Activated CD8-positive, alpha-beta T cell treated with anti-CD3 and anti-CD28 coated beads, Interleukin-2, amount 10 ng/mL, durations not matched to agents 7 days and 5 days (primary cell): ENCODE data around the gene CDK14. TPM values are rescaled to one million over a fixed set of nuclear protein-coding genes. Genes with fewer than 3 reads are reported as not detected.
"Not testable (repeated sequence)": the region's sequence is repeated elsewhere in the genome, so short reads cannot be mapped to it uniquely, and the experiment has no call there.

Experiments
- ATAC-seq: fragments of 150-1000 bp; cut with Tn5 transposase; one replicate; pipeline ENCODE4 v1.10.0; 2021; ENCODE audit warnings: moderate library complexity
- CTCF ChIA-PET: fragments of 350-600 bp; sonication (Branson Sonifier 250); formaldehyde crosslinking; loops from one replicate; lab custom pipeline; 2021; ENCODE audit warnings: antibody characterized with exemption; lab: Charles Lee
- POLR2A ChIA-PET: fragments of 350-600 bp; sonication (Branson Sonifier 250); formaldehyde crosslinking; loops from one replicate; lab custom pipeline; 2021; ENCODE audit warnings: antibody characterized with exemption; lab: Charles Lee
- DNase-seq: peaks from one replicate; pipeline ENCODE4 v3.0.0-alpha.2; 2020
- H3K27ac Mint-ChIP-seq: one replicate; pipeline ENCODE4 v1.8.0; 2021; ENCODE audit warnings: mild to moderate bottlenecking, mixed read lengths
- H3K27me3 Mint-ChIP-seq: one replicate; pipeline ENCODE4 v1.8.0; 2021; ENCODE audit warnings: low read depth, mixed read lengths
- H3K36me3 Mint-ChIP-seq: one replicate; pipeline ENCODE4 v1.8.0; 2021; ENCODE audit warnings: low read depth, mixed read lengths
- H3K4me1 Mint-ChIP-seq: one replicate; pipeline ENCODE4 v1.8.0; 2021; ENCODE audit warnings: low read depth, mixed read lengths
- H3K4me3 Mint-ChIP-seq: one replicate; pipeline ENCODE4 v1.8.0; 2021; ENCODE audit warnings: mild to moderate bottlenecking, mixed read lengths
- H3K9me3 Mint-ChIP-seq: one replicate; pipeline ENCODE4 v1.8.0; 2022; ENCODE audit warnings: mixed read lengths; ENCODE audit not compliant: insufficient read depth
- total RNA-seq, 2 experiments: library from RNA; stranded (reverse); gene quantifications; one replicate each; pipeline ENCODE4 v1.2.3, GENCODE V29; 2021

CDK14 gene
- total RNA-seq, 2 experiments from 2014 or later = not detected

DNA sequence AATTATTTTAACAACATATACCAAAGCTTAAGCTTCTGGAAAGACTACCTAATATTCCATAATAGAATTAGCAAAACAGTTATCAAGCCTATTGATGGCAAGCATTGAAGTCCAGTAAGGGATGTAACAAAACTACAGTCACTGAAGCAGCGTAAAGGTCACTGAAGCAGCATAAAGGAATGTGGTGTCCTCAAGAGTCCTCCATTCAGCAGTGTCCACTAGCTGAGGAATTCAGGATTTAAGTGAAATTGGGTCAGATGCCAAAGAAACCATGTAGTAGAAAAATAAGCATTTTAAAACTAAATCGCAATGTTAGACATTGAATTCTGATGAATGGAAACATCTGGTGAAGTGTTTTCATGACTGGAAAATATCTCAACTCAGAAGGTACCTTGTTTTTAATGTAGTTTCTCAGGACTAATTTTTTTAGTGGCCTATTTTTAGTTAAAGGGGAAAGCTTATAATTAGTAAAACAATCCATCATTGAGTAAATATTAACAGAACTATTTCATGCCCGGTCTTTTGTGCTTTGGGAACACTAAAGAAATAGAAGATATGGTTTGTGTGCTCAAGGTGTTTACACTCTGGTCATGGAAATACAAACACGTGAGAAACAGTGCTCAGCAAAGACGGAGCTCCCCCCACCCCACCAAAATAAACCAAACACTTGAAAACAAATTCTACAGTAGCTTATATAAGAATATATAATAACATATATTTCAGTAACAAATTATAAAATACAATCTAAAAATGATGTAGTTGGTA lies 121.4 kb downstream of the CDK14 start:
- H3K9me3 Mint-ChIP-seq = no peaks in the 10 kb centered on the region
- ATAC-seq (no peak), DNase-seq (no peak)
- no peaks in the 10 kb centered on the region for H3K27me3 Mint-ChIP-seq
- no peaks in the 10 kb centered on the region for H3K4me1 Mint-ChIP-seq
- no peak overlapping the region for H3K4me3 Mint-ChIP-seq
- no peak overlapping the region for H3K27ac Mint-ChIP-seq
- H3K36me3 Mint-ChIP-seq = no peaks in the 10 kb centered on the region
- POLR2A ChIA-PET = no interaction called here
- CTCF ChIA-PET = no interaction called here

DNA sequence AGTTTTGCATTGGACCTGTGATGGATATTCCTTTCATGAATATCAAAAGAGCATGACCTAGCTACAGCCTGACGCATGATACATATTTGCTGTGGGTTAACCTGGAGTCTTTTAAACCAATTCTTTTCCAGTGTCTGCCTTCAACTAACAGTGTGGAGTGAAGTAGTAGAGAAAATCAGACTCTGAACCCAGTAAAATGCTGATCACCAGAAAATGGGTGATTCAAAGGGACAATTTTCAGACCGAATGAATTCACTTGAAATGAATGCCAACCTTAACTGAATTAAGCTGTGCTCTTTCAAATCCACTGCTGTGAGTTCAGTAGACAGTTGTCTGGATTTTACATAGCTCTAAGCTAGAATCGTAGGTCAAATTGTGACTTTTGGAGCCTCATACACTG lies 123.0 kb downstream of the CDK14 start:
- no peak overlapping the region for H3K27ac Mint-ChIP-seq
- DNase-seq (no peak), ATAC-seq (no peak)
- no peaks in the 10 kb centered on the region for H3K4me1 Mint-ChIP-seq
- POLR2A ChIA-PET = no interaction called here
- no peaks in the 10 kb centered on the region for H3K9me3 Mint-ChIP-seq
- CTCF ChIA-PET = interaction anchor here (0.6 kb wide), 1 partner anchor 1416 kb away, joined by 3 read pairs; no protein-coding TSS in a partner anchor
- H3K27me3 Mint-ChIP-seq = no peaks in the 10 kb centered on the region
- no peaks in the 10 kb centered on the region for H3K36me3 Mint-ChIP-seq
- H3K4me3 Mint-ChIP-seq = no peak overlapping the region

DNA sequence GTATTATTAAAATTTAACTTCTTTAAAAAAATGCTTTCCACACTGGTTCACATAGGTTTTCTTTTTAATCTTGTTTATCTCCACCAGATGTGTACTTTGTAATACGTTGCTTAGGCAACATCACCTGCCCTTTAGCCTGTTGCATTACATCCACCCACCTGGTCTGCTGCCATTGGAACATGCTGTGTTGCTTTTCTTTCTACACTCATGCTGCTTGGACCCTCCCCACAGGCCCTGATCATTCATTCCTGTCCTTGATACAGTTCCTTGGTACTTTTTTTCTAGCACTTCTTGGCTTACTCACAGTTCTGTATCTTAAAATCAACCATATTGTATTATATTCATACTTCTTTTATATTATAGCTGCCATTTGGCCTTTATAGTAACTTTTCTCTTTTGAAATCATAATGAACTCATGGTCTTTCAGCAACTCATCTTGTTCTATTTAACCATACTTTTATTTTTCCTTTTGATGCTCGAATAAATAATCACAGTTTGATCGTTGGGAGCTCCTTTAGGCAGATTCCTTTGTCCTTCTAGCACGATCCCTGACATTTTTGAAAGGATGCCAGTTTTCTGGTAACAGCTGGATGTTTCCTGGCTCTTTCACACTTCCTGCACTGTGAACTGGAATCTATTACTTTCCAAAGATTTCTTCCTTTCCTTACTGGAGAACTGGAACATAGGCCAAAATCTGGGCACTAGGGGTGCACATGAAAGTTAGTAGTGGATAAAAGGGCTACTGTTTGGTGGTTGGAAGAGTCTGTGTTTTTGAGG lies 125.1 kb downstream of the CDK14 start:
- ATAC-seq (no peak), DNase-seq (no peak)
- H3K27ac Mint-ChIP-seq = no peak overlapping the region
- ChIA-PET CTCF (no interaction called here), POLR2A (no interaction called here)
- no peaks in the 10 kb centered on the region for H3K36me3 Mint-ChIP-seq
- no peaks in the 10 kb centered on the region for H3K27me3 Mint-ChIP-seq
- no peaks in the 10 kb centered on the region for H3K9me3 Mint-ChIP-seq
- no peaks in the 10 kb centered on the region for H3K4me1 Mint-ChIP-seq
- no peak overlapping the region for H3K4me3 Mint-ChIP-seq

DNA sequence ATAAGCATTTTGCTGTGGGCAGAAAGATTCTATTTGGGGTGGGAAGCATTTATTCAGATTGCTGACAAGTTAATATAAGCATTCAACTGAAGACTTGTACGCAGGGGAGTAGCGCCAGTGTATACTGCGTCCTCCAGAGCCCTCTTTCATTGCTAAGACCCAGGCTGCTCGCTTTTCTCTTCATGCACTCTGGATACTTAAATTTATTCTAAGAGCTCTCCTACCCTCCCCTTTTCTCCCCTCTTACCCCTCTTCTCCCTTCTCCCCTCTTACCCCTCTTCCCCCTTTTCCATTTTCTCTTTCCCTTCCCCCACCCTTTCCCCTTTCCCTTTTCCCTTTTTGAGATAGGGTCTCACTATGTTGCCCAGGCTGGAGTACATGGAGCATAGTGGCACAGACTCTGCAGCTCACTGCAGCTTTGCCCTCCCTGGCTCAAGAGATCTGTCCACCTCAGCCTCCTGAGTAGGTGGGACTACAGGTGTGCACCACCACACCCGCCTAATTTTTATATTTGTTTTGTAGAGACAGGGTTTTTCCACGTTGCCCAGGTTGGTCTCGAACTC lies 125.8 kb downstream of the CDK14 start:
- Mint-ChIP-seq H3K27ac (no peak overlapping the region), H3K27me3 (no peaks in the 10 kb centered on the region), H3K9me3 (no peaks in the 10 kb centered on the region), H3K4me1 (no peaks in the 10 kb centered on the region), H3K4me3 (no peak overlapping the region), H3K36me3 (no peaks in the 10 kb centered on the region)
- ATAC-seq = no peak
- CTCF ChIA-PET = no interaction called here
- POLR2A ChIA-PET = no interaction called here
- DNase-seq = no peak

DNA sequence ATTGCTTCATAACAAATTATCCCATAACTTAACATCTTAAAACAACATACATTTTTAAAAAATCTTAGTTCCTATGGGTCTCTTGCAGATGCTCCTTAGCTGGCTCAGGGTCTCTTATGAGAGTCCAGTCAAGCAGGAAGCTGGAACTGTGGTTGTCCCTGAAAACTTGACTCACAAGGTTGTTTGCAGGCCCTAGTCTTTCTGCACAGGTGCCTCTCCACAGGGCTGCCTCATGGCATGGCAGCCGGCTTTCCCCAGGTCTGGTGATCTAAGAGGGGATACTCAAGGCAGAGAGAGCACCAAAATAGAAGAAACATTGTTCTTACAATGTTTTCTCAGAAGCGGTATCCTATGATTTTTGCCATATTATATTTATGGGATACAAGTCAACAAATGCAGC lies 127.1 kb downstream of the CDK14 start:
- CTCF ChIA-PET = no interaction called here
- H3K27me3 Mint-ChIP-seq = no peaks in the 10 kb centered on the region
- no peaks in the 10 kb centered on the region for H3K9me3 Mint-ChIP-seq
- POLR2A ChIA-PET = no interaction called here
- H3K4me1 Mint-ChIP-seq = no peaks in the 10 kb centered on the region
- no peaks in the 10 kb centered on the region for H3K36me3 Mint-ChIP-seq
- ATAC-seq (no peak), DNase-seq (no peak)
- no peak overlapping the region for H3K4me3 Mint-ChIP-seq
- H3K27ac Mint-ChIP-seq = no peak overlapping the region

DNA sequence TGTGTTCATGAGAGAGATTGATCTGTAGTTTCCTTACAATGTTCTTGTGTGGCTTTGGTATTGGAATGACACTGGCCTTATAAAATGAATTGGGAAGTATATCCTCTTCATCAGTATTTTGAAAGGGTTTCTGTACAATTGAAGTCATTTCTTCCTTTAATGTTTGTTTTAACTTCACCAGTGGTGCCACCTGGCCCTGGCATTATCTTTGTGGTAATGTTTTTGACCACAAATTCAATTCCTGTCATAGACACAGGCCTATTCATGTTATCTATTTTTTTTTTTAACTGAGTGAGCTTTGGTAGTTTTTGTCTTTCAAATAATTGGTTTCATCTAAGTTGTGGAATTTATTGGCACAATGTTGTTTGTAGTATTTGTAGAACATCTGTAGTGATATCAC lies 127.7 kb downstream of the CDK14 start:
- Mint-ChIP-seq H3K27me3 (no peaks in the 10 kb centered on the region), H3K4me3 (no peak overlapping the region), H3K27ac (no peak overlapping the region), H3K4me1 (no peaks in the 10 kb centered on the region), H3K36me3 (no peaks in the 10 kb centered on the region), H3K9me3 (no peaks in the 10 kb centered on the region)
- ATAC-seq = no peak
- ChIA-PET CTCF (no interaction called here), POLR2A (no interaction called here)
- no peak for DNase-seq

DNA sequence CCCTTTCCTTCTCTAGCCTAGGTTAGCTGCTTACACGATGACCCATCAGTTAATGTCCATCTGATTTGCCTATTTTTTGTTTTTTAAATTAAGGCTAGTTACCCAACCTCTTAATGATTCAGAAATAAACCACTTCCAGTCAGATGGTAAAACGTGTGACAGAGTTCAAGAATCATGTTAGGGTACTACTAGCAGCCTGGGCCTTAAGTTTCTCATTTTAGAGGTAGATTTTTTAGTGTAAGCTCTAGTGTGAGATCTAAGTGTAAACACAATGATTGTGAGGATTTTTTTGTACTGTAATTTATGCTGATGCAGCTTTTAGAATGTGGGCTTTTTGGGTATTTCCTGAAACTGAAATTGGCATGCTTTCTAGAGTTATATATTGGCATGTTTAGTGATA lies 130.0 kb downstream of the CDK14 start:
- Mint-ChIP-seq H3K36me3 (no peaks in the 10 kb centered on the region), H3K27me3 (no peaks in the 10 kb centered on the region), H3K9me3 (no peaks in the 10 kb centered on the region), H3K4me1 (no peaks in the 10 kb centered on the region), H3K27ac (no peak overlapping the region), H3K4me3 (no peak overlapping the region)
- POLR2A ChIA-PET = no interaction called here
- no peak for ATAC-seq
- no peak for DNase-seq
- CTCF ChIA-PET = no interaction called here

DNA sequence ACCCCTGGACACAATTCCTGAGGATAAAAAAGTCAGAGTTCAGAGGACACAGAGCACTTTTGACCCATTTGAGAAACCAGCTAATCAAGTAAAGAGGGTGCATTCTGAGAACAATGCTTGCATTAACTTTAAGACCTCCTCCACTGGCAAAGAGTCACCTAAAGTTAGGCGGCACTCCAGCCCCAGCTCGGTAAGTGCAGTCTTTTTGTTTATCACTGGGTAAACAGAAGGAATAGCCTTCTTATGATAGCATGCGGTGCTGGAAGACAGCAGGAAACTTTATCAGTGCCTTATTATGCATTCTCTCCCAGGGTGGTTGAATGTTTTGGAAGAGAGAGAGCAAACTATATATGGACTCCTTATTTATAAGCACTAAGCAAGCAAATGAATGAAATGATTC lies 130.5 kb downstream of the CDK14 start:
- ChIA-PET POLR2A (no interaction called here), CTCF (no interaction called here)
- DNase-seq (no peak), ATAC-seq (no peak)
- no peak overlapping the region for H3K4me3 Mint-ChIP-seq
- no peak overlapping the region for H3K27ac Mint-ChIP-seq
- no peaks in the 10 kb centered on the region for H3K36me3 Mint-ChIP-seq
- no peaks in the 10 kb centered on the region for H3K27me3 Mint-ChIP-seq
- no peaks in the 10 kb centered on the region for H3K4me1 Mint-ChIP-seq
- no peaks in the 10 kb centered on the region for H3K9me3 Mint-ChIP-seq

DNA sequence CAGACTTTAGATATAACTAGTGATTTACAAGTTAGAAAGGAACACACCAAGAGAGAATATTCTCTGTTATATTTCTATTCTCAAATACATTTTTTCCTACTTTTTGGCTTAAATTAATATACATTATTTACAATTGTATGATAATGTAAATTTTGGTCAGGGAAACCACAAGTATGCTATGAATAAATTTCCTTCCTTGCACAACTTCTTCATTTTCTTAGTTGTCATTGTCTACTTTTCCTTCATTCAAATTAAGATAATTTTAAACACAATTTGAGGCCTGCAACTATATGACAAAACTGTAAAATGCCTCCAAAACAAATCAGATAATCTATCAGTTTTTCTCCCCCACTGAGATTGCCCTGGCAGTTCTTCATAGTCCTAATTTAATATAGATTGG lies 131.3 kb downstream of the CDK14 start:
- ChIA-PET CTCF (no interaction called here), POLR2A (no interaction called here)
- DNase-seq (no peak), ATAC-seq (no peak)
- H3K4me3 Mint-ChIP-seq = no peak overlapping the region
- no peaks in the 10 kb centered on the region for H3K9me3 Mint-ChIP-seq
- no peaks in the 10 kb centered on the region for H3K4me1 Mint-ChIP-seq
- H3K36me3 Mint-ChIP-seq = no peaks in the 10 kb centered on the region
- H3K27me3 Mint-ChIP-seq = no peaks in the 10 kb centered on the region
- no peak overlapping the region for H3K27ac Mint-ChIP-seq

DNA sequence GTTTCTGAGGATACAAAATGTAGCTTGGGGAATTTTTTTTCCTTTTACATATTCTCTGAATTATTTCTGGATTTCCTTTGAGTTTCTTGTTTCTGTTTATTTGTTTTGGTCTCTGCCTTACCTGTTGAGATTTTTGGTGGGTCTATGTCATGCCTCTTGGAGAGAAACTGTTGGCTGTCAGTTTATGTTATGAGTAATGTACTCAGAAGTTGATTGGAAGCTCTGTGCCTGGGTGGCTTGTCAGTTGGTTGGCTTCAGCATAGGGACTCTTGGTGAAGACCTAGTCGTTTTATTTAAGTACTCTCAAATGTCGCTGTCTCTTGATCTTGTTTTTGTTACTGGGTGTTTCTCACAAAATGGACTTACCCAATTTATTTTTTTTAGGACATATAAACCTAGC lies 132.4 kb downstream of the CDK14 start:
- CTCF ChIA-PET = no interaction called here
- Mint-ChIP-seq H3K27me3 (no peaks in the 10 kb centered on the region), H3K4me1 (no peaks in the 10 kb centered on the region), H3K4me3 (no peak overlapping the region), H3K36me3 (no peaks in the 10 kb centered on the region), H3K9me3 (no peaks in the 10 kb centered on the region), H3K27ac (no peak overlapping the region)
- DNase-seq (no peak), ATAC-seq (no peak)
- POLR2A ChIA-PET = no interaction called here

DNA sequence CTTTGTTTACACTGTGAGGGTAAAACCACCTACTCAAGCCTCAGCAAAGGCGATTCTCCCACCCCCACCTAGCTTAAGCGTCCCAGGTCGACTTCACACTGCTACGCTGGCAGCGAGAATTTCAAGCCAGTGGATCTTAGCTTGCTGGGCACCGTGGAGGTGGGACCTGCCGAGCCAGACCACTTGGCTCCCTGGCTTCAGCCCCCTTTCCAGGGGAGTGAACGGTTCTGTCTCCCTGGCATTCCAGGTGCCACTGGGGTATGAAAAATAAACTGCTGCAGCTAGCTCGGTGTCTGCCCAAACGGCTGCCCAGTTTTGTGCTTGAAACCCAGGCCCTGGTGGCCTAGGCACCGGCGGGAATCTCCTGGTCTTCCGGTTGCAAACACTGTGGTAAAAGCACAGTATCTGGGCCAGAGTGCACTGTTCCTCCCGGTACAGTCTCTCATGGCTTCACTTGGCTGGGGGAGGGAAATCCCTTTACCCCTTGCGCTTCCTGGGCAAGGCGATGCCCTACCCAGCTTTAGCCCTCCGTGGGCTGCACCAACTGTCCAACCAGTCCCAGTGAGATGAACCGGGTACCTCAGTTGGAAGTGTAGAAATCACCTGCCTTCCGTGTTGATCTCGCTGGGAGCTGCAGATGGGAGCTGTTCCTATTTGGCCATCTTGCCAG lies 139.6 kb downstream of the CDK14 start:
- H3K9me3 Mint-ChIP-seq, H3K4me3 Mint-ChIP-seq, H3K36me3 Mint-ChIP-seq, DNase-seq, ATAC-seq, CTCF ChIA-PET, POLR2A ChIA-PET, H3K27ac Mint-ChIP-seq, H3K4me1 Mint-ChIP-seq, H3K27me3 Mint-ChIP-seq: not testable (repeated sequence)

DNA sequence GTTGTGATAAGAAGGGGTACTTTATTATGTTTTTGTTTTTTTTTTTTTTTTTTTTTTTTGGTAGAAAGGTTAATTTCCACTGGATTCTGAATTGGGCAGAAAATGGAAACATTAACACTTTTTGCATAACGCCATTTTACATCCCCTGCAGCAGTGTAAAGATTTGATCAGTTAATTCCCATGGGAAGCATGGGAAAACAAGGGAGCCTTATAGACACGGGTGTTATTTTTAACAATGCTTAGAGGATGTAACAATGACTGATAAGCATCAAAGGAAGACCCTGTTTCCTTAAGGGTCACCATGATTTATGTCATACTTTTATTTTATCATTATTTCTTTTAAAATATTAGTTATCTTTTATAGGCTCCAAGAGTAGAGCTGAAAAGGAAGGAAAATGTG lies 140.2 kb downstream of the CDK14 start:
- H3K4me3 Mint-ChIP-seq = no peak overlapping the region
- no peaks in the 10 kb centered on the region for H3K27me3 Mint-ChIP-seq
- H3K4me1 Mint-ChIP-seq = no peaks in the 10 kb centered on the region
- DNase-seq (no peak), ATAC-seq (no peak)
- CTCF ChIA-PET = no interaction called here
- POLR2A ChIA-PET = no interaction called here
- no peak overlapping the region for H3K27ac Mint-ChIP-seq
- no peaks in the 10 kb centered on the region for H3K36me3 Mint-ChIP-seq
- no peaks in the 10 kb centered on the region for H3K9me3 Mint-ChIP-seq
